ENCODE data around the gene CXCL1. TPM values are rescaled to one million over a fixed set of nuclear protein-coding genes. Genes with fewer than 3 reads are reported as not detected.
A peak's percentile ranks its signal among the peaks of the same experiment; 100 is the strongest.

CXCL1 gene
- polyA plus RNA-seq, 1 experiment: 0.53 TPM

DNA sequence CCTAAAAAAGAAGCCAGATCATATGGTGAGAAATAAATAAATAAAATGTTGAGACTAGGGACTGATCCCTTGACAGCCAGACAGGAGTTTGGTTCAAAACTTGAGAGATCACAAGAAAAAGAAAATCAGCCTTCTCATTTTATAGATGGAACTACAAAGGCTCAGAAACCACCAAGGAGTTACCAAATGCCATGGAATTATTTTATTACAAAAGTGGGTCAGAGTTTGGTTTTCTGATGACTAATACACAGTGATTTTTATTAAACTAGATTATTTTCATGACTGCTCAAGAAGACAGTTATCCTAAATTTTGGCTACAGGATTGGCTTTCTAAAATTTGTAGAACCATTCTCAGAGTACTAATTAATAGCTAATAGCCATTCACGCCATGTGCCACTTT lies 6.2 kb downstream of the CXCL1 start:
- DNase-seq (ENCODE audit: low read depth): no peak
- POLR2A ChIA-PET: no interaction called here
- Histone ChIP-seq H3K27me3 (ENCODE audit: control insufficient read depth, insufficient read depth, low read length) (no peaks in the 10 kb centered on the region; the same call in 1 of the 2 replicates), H3K36me3 (ENCODE audit: control insufficient read depth, insufficient read depth, low read length) (no peaks in the 10 kb centered on the region), H3K4me3 (ENCODE audit: low read depth, low read length) (no peak overlapping the region)
- no peak for TF ChIP-seq CTCF (IDR thresholded peaks at IDR 0.05; ENCODE audit: insufficient read depth, low read depth, low read length)
- CTCF ChIA-PET: no interaction called here

- Histone ChIP-seq H3K4me3 (ENCODE audit: low read depth, low read length) (no peak overlapping the region), H3K36me3 (ENCODE audit: control insufficient read depth, insufficient read depth, low read length) (no peaks in the 10 kb centered on the region), H3K27me3 (ENCODE audit: control insufficient read depth, insufficient read depth, low read length) (no peaks in the 10 kb centered on the region)
- DNase-seq (ENCODE audit: low read depth): no peak
- ChIA-PET POLR2A (no interaction called here), CTCF (interaction anchor here (0.7 to 0.9 kb wide), 2 partner anchors 123 to 156 kb away, joined by 3 read pairs; no protein-coding TSS in a partner anchor)
- no peak for TF ChIP-seq CTCF (IDR thresholded peaks at IDR 0.05; ENCODE audit: insufficient read depth, low read depth, low read length)
Measured at GRCh38 chr4:73883306-73883705, 14.1 kb downstream of the CXCL1 start.

GRCh38 chr4:73885574-73886267 lies 16.5 kb downstream of the CXCL1 start:
- POLR2A ChIA-PET: interaction anchor here (0.6 kb wide), 1 partner anchor 171 kb away, joined by 6 read pairs; no protein-coding TSS in a partner anchor
- no peaks in the 10 kb centered on the region for H3K27me3 ChIP-seq (ENCODE audit: control insufficient read depth, insufficient read depth, low read length)
- no peak overlapping the region for H3K4me3 ChIP-seq (ENCODE audit: low read depth, low read length)
- DNase-seq (ENCODE audit: low read depth): no peak
- H3K36me3 ChIP-seq (ENCODE audit: control insufficient read depth, insufficient read depth, low read length): no peaks in the 10 kb centered on the region
- TF ChIP-seq CTCF (IDR thresholded peaks at IDR 0.05; ENCODE audit: insufficient read depth, low read depth, low read length): no peak
- CTCF ChIA-PET: interaction anchor here (1.4 kb wide), 1 partner anchor 153 kb away, joined by 3 read pairs; the partner anchor contains the start of gene CXCL3

DNA sequence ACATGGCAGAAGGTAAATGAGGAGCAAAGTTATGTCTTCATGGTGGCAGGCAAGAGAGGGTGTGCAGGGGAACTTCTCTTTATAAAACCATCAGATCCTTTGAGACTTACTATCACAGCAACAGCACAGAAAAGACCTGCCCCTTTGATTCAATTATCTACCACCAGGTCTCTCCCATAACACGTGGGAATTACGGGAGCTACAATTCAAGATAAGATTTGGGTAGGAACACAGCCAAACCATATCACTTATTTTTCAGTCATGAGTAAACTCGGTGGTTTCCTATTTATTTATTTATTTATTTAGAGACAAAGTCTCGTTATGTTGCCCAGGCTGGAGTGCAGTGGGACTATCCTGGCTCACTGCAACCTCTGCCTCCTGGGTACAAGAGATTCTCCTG lies 22.1 kb downstream of the CXCL1 start:
- Histone ChIP-seq H3K27me3 (ENCODE audit: control insufficient read depth, insufficient read depth, low read length) (no peaks in the 10 kb centered on the region), H3K36me3 (ENCODE audit: control insufficient read depth, insufficient read depth, low read length) (no peaks in the 10 kb centered on the region), H3K4me3 (ENCODE audit: low read depth, low read length) (no peak overlapping the region)
- no peak for DNase-seq (ENCODE audit: low read depth)
- ChIA-PET CTCF (interaction anchor here (1.7 kb wide), 1 partner anchor 229 kb away, joined by 6 read pairs; no protein-coding TSS in a partner anchor), POLR2A (no interaction called here)
- TF ChIP-seq CTCF (IDR thresholded peaks at IDR 0.05; ENCODE audit: insufficient read depth, low read depth, low read length): no peak

GRCh38 chr4:73891739-73892405 lies 22.7 kb downstream of the CXCL1 start:
- TF ChIP-seq CTCF (IDR thresholded peaks at IDR 0.05; ENCODE audit: insufficient read depth, low read depth, low read length): no peak
- Histone ChIP-seq H3K4me3 (ENCODE audit: low read depth, low read length) (no peak overlapping the region), H3K27me3 (ENCODE audit: control insufficient read depth, insufficient read depth, low read length) (no peaks in the 10 kb centered on the region), H3K36me3 (ENCODE audit: control insufficient read depth, insufficient read depth, low read length) (no peaks in the 10 kb centered on the region)
- CTCF ChIA-PET: interaction anchor here (0.6 to 1.7 kb wide), 3 partner anchors 189 to 242 kb away, joined by 3 to 6 read pairs (median 3); no protein-coding TSS in a partner anchor
- POLR2A ChIA-PET: no interaction called here
- peak; percentile 93 for DNase-seq (ENCODE audit: low read depth)

All from BJ (cell line).